ENCODE measurements around the gene TANGO6. TPM values are rescaled to one million over a fixed set of nuclear protein-coding genes. Genes with fewer than 3 reads are reported as not detected.

Gene TANGO6
- polyA plus RNA-seq, 2 of the 4 experiments (the other 2 are of a cell fraction): 8.1 to 19.5 TPM

DNA sequence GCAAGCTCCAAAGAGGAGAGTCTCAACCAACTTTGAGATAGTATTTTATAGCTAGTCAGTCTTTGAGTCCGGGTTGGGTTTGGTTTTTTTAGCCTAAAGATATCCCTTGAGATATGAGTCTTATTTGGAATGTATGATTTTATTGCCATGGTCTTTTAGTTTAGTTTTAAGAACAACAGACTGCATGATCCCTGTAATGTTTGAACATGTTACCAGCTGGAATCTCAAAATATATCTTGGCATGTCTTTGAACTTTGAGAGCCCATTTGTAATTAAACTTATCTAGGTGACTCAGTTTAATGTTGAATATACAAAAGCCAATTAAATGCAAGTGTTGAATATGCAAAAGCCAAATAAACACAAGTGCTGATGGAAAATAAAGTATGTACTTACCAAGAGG lies 100.6 kb downstream of the TANGO6 start:
- ATAC-seq (no peak), FAIRE-seq (no peak), DNase-seq (ENCODE audit: low read depth in 1 of 2, low spot score in 1 of 2) (no peak)
- Histone ChIP-seq H3K4me1 (peaks cover 4% of the 10 kb centered on the region; the same call in 1 of the 3 replicates), H3K9me3 (no peaks in the 10 kb centered on the region), H3K4me3 (no peak overlapping the region), H3K27ac (no peak overlapping the region), H3K4me2 (no peak overlapping the region)
- ChIA-PET POLR2A (interaction anchor here (1.0 kb wide), 1 partner anchor 8 kb away, joined by 4 read pairs; no protein-coding TSS in a partner anchor), CTCF (interaction anchor here (1.0 to 1.5 kb wide), 3 partner anchors 42 to 214 kb away, joined by 3 to 4 read pairs (median 3); no protein-coding TSS in a partner anchor)
- no peak for TF ChIP-seq NPAS2 (CRISPR knock-in tag; IDR thresholded peaks at IDR 0.05; ENCODE audit: borderline replicate concordance)
- TF ChIP-seq RARB (CRISPR knock-in tag; IDR thresholded peaks at IDR 0.05): no peak
- WGBS (ENCODE audit: missing lambda C conversion rate): 72% methylated on average over 1 of the region's 1 CpG

DNA sequence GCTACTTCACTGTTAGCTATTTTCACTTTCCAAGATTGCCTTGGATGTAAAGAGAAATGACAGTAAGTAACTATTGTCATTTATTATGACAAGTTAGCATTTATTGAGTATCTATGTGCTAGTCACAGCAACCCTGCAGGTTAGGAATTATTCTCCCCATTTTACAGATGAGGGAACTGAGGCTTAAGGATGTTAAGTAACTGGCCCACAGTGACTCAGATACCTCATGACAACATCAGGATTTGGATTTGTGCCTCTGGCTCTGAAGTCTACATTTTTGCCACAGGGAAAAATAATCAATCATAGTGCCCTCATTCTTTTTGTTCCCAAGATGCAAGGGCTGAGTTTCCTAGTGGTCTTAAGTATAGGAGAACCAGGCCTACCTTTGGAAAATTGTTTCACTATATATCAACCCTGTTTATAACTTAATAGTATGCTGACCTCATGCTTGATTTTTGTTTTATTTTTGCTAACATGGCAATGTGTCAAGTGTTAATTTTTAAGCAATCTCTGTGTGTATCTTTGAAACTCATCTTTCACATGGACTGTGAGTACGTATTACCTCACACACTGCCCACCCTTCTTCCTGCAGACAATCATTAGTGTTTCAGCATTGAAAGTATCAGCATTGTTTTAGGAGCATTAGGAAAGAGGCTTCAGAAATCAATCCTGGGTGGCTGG lies 105.0 kb downstream of the TANGO6 start:
- CTCF ChIA-PET: interaction anchor here (0.7 kb wide), 1 partner anchor 157 kb away, joined by 3 read pairs; the partner anchor contains the start of gene HAS3
- FAIRE-seq: no peak
- 71% methylated on average over 1 of the region's 1 CpG for WGBS (ENCODE audit: missing lambda C conversion rate)
- Histone ChIP-seq H3K4me3 (no peak overlapping the region), H3K4me1 (peaks cover 15% of the 10 kb centered on the region), H3K27ac (peak overlapping the region in 1 of 2 experiments; percentile 21; a peak in 1 of 6 replicates), H3K4me2 (no peak overlapping the region), H3K9me3 (no peaks in the 10 kb centered on the region)
- POLR2A ChIA-PET: no interaction called here
- no peak for ATAC-seq
- TF ChIP-seq MAFK (IDR thresholded peaks at IDR 0.05; ENCODE audit: partially characterized antibody): peak; percentile 5
- no peak for TF ChIP-seq HOXA7 (CRISPR knock-in tag; IDR thresholded peaks at IDR 0.05)
- no peak for DNase-seq (ENCODE audit: low read depth in 1 of 2, low spot score in 1 of 2)

DNA sequence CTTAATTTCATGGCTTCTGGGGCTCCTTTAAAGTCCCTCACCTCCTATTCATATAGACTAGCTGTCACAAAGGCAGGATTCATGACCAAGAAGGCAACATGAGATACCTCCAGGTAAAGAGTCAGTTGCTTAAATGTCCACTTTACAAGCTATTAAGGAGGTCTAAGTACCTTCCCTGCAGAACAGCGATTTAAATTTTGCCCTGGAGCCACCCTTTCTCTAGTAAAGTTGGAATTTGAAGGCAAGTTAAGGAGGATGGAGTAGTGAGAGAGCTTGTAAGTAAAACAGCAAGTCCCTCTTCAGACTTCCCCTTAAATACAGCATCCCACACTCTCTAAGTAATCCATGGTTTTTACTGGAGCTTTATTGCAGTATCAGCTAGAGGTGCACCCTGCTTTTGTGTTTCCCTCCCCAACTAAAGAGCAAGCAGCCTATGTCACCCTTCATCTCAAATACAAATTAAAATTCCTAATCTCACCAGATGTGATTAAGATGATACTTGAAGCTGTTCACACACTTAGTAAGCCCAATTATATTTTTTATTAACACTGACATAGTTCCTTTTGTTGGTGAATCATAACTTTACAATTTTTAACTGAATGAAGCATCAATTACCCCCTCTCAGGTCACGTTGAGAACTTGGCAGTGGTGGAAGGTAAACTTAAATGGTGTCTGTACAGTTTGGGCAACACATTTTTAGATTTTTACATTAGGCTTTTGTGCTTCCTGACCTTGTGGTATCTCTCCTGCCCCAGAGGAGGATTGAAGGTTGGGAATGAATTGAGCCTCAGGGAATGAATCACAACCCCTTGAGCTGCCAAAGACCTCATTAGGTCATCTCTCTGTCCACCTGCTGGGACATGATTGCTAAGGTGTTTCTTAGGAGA lies 108.9 kb downstream of the TANGO6 start:
- Histone ChIP-seq H3K4me3 (no peak overlapping the region), H3K27ac (peak overlapping the region in 1 of 2 experiments; percentile 66; a peak in 3 of 6 replicates), H3K4me1 (peaks cover 22% of the 10 kb centered on the region), H3K9me3 (no peaks in the 10 kb centered on the region), H3K4me2 (peak overlapping the region; percentile 30)
- no peak for TF ChIP-seq CEBPB (IDR thresholded peaks at IDR 0.05)
- TF ChIP-seq, protein P1, sequence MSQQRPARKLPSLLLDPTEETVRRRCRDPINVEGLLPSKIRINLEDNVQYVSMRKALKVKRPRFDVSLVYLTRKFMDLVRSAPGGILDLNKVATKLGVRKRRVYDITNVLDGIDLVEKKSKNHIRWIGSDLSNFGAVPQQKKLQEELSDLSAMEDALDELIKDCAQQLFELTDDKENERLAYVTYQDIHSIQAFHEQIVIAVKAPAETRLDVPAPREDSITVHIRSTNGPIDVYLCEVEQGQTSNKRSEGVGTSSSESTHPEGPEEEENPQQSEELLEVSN (IDR thresholded peaks at IDR 0.05; ENCODE audit: borderline replicate concordance, low read depth): no peak
- no peak for TF ChIP-seq CBX2 (IDR thresholded peaks at IDR 0.05; ENCODE audit: borderline replicate concordance, low read depth)
- TF ChIP-seq, protein P2, sequence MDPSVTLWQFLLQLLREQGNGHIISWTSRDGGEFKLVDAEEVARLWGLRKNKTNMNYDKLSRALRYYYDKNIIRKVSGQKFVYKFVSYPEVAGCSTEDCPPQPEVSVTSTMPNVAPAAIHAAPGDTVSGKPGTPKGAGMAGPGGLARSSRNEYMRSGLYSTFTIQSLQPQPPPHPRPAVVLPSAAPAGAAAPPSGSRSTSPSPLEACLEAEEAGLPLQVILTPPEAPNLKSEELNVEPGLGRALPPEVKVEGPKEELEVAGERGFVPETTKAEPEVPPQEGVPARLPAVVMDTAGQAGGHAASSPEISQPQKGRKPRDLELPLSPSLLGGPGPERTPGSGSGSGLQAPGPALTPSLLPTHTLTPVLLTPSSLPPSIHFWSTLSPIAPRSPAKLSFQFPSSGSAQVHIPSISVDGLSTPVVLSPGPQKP (IDR thresholded peaks at IDR 0.05; ENCODE audit: low read depth, low read length): no peak
- TF ChIP-seq FOSL2 (IDR thresholded peaks at IDR 0.05): no peak
- no peak for TF ChIP-seq FOSL2 (CRISPR knock-in tag; IDR thresholded peaks at IDR 0.05)
- no peak for TF ChIP-seq RFX5 (IDR thresholded peaks at IDR 0.05)
- no peak for FAIRE-seq
- peak; percentile 34 to 40; a peak in 3 of 6 replicates for ATAC-seq
- DNase-seq (ENCODE audit: low read depth in 1 of 2, low spot score in 1 of 2): peak in 1 of 2 experiments; percentile 28
- 40% methylated on average over 2 of the region's 2 CpGs for WGBS (ENCODE audit: missing lambda C conversion rate)
- ChIA-PET CTCF (interaction anchor here (0.5 to 1.7 kb wide), 8 partner anchors 17 to 423 kb away, joined by 3 to 5 read pairs (median 4); partner anchors contain the start of gene HAS3), POLR2A (interaction anchor here (0.5 to 1.5 kb wide), 3 partner anchors 8 to 153 kb away, joined by 3 to 4 read pairs (median 4); partner anchors contain the start of gene HAS3)

DNA sequence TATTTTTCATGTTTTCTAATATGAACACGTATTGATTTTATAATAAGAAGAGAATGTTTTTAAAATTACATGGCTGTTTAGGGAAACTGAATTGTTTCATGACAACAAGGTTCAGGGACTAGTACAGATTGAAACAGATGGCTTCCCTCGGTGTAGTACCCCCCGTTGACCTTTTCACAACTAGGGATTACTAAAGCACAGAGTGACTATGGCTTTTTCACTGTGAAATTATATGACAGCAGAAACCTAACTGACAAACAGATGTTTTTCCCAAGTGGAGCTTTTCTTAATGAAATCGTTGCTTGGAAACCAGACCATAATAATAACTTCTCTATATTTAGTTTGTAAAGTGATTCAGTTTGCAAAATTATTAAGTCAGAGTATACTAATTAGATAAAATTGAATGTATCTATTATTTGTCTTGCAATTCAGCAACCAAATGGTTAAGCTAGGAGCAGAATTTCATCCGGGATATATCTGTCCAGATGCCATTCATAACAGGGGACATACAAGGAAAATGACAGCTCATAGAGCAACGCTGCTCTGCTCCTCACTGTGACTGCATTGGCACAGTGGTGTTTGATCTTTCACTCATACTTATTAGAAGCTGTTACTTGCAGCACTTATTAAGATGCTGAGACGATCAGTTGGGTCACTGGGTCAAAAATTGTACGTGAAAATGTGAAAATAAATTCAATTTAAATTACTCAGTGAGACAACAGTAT lies 111.7 kb downstream of the TANGO6 start:
- DNase-seq (ENCODE audit: low read depth in 1 of 2, low spot score in 1 of 2) (no peak), FAIRE-seq (no peak), ATAC-seq (no peak)
- Histone ChIP-seq H3K4me2 (no peak overlapping the region), H3K9me3 (no peaks in the 10 kb centered on the region), H3K4me3 (no peak overlapping the region), H3K4me1 (peaks cover 32% of the 10 kb centered on the region), H3K27ac (no peak overlapping the region)
- ChIA-PET POLR2A (no interaction called here), CTCF (interaction anchor here (0.6 to 1.2 kb wide), 2 partner anchors 53 to 63 kb away, joined by 3 to 5 read pairs; no protein-coding TSS in a partner anchor)
- WGBS (ENCODE audit: missing lambda C conversion rate): 57% methylated on average over 8 of the region's 8 CpGs
- no peak for TF ChIP-seq NR3C1 (IDR thresholded peaks at IDR 0.05)
- TF ChIP-seq CBX2 (IDR thresholded peaks at IDR 0.05; ENCODE audit: borderline replicate concordance, low read depth): no peak
- no peak for TF ChIP-seq FOSB (CRISPR knock-in tag; IDR thresholded peaks at IDR 0.05)
- no peak for TF ChIP-seq RNF2 (IDR thresholded peaks at IDR 0.05; ENCODE audit: borderline replicate concordance, low read depth)
- TF ChIP-seq EP300 (IDR thresholded peaks at IDR 0.05): no peak
- TF ChIP-seq, protein P3, sequence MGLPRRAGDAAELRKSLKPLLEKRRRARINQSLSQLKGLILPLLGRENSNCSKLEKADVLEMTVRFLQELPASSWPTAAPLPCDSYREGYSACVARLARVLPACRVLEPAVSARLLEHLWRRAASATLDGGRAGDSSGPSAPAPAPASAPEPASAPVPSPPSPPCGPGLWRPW (IDR thresholded peaks at IDR 0.05): no peak
